HepG2 (cell line): ENCODE data around the gene PCDHB9. TPM values are rescaled to one million over a fixed set of nuclear protein-coding genes. Genes with fewer than 3 reads are reported as not detected.

Experiments
- ATAC-seq: fragments of 200-7000 bp; cut with Tn5 transposase; 3 replicates; pipeline ENCODE4 v1.9.1; 2020; ENCODE audit warnings: mild to moderate bottlenecking, moderate library complexity
- BruUV-seq: library from RNA; stranded (reverse); fragments of 400-500 nt; replicated peaks from 2 replicates; lab custom pipeline; 2021; lab: Mats Ljungman, UMichigan
- CTCF ChIA-PET: fragments of 300-600 bp; formaldehyde crosslinking; extraction: SDS; loops from one replicate; lab custom pipeline; 2021; ENCODE audit warnings: low total read pairs, inconsistent platforms, low intra/inter-chr PET ratio; lab: Yijun Ruan, JAX
- POLR2A ChIA-PET: fragments of 350-600 bp; sonication (Branson Sonifier 250); formaldehyde crosslinking; loops from one replicate; lab custom pipeline; 2020; ENCODE audit warnings: antibody characterized with exemption, inconsistent platforms; lab: Yijun Ruan, JAX
- DNase-seq: peaks from one replicate; pipeline ENCODE4 v3.0.0-alpha.2; 2015; ENCODE audit warnings: low spot score
- FAIRE-seq: peaks from 3 replicates; lab custom pipeline; 2011; peaks lifted over from hg19 to GRCh38; lab: Jason Lieb, UNC
- H2AFZ ChIP-seq: one replicate; pipeline ENCODE4 v1.6.1; 2011; ENCODE audit warnings: low read length, inconsistent platforms
- H3K27ac ChIP-seq: fragments of 300-600 bp; 3 replicates; pipeline ENCODE4 v1.8.0; 2011; ENCODE audit warnings: mixed run types, mild to moderate bottlenecking, mixed read lengths, low read length, inconsistent platforms; ENCODE audit not compliant: insufficient read depth; ENCODE audit errors: extremely low read length
- H3K27me3 ChIP-seq, 2 experiments: fragments of 200-600 bp in 1 of 2; 2 replicates in 1 of 2; 3 replicates in 1 of 2; pipeline versions ENCODE4 v1.6.0 to v1.8.0; 2011; ENCODE audit warnings: low read length in 2 of 2, mild to moderate bottlenecking in 2 of 2, moderate library complexity in 2 of 2, inconsistent platforms in 1 of 2; ENCODE audit not compliant: insufficient read depth in 2 of 2, control insufficient read depth in 1 of 2
- H3K36me3 ChIP-seq, 2 experiments: fragments of 200-600 bp in 1 of 2; replicated peaks in 1 of 2; 2 replicates in 1 of 2; 3 replicates in 1 of 2; pipeline versions ENCODE4 v1.5.1 to v1.8.0; 2011; ENCODE audit warnings: low read length in 2 of 2, inconsistent platforms in 1 of 2; ENCODE audit not compliant: insufficient read depth in 2 of 2, control insufficient read depth in 1 of 2
- H3K4me1 ChIP-seq: 2 replicates; pipeline ENCODE4 v1.5.1; 2012; ENCODE audit warnings: low read length, inconsistent platforms; ENCODE audit not compliant: insufficient read depth
- H3K4me2 ChIP-seq: 2 replicates; pipeline ENCODE4 v1.6.0; 2011; ENCODE audit warnings: low read depth, low read length, inconsistent platforms
- H3K4me3 ChIP-seq, 3 experiments: fragments of 200-600 bp in 1 of 3; sonication (generic), shearing (Covaris generic) in 1 of 3; replicated peaks in 1 of 3; 2 replicates each; pipeline ENCODE4 v1.5.1; 2011 to 2016; ENCODE audit warnings: low read length in 3 of 3, inconsistent platforms in 2 of 3, low read depth in 2 of 3, mild to moderate bottlenecking in 2 of 3, control low read depth in 1 of 3, mixed read lengths in 1 of 3; ENCODE audit not compliant: insufficient read depth in 1 of 3
- H3K79me2 ChIP-seq: one replicate; pipeline ENCODE4 v1.6.1; 2011; ENCODE audit warnings: low read length, inconsistent platforms; ENCODE audit not compliant: insufficient read depth
- H3K9ac ChIP-seq: 2 replicates; pipeline ENCODE4 v1.6.0; 2011; ENCODE audit warnings: mild to moderate bottlenecking, low read depth, low read length, inconsistent platforms; ENCODE audit not compliant: insufficient read depth
- H3K9me3 ChIP-seq: 2 replicates; pipeline ENCODE4 v1.5.1; 2012; ENCODE audit warnings: mild to moderate bottlenecking, low read length
- H4K20me1 ChIP-seq: 2 replicates; pipeline ENCODE4 v1.6.0; 2011; ENCODE audit warnings: inconsistent platforms, mild to moderate bottlenecking, low read length, moderate library complexity; ENCODE audit not compliant: insufficient read depth
- CTCF ChIP-seq: sonication (generic); formaldehyde crosslinking; IDR thresholded peaks from 2 replicates; pipeline ENCODE4 v1.5.0; 2020; ENCODE audit warnings: mild to moderate bottlenecking, missing genetic modification reagents, moderate library complexity
- HMGXB4 ChIP-seq, 2 experiments: sonication (generic) in 1 of 2; formaldehyde crosslinking in 1 of 2; IDR thresholded peaks; 2 replicates each; pipeline versions ENCODE4 v1.4.0 to v1.6.1; 2018 to 2020; ENCODE audit warnings: missing genetic modification reagents in 2 of 2, borderline replicate concordance in 1 of 2, low read depth in 1 of 2, mild to moderate bottlenecking in 1 of 2, missing biosample characterization in 1 of 2
- HOXA5 ChIP-seq: sonication (generic); formaldehyde crosslinking; IDR thresholded peaks from 2 replicates; pipeline ENCODE4 v1.4.0; 2020; ENCODE audit warnings: missing genetic modification reagents
- ISL2 ChIP-seq: sonication (generic); formaldehyde crosslinking; IDR thresholded peaks from 2 replicates; pipeline ENCODE4 v1.5.0; 2020; ENCODE audit warnings: missing genetic modification reagents
- KLF16 ChIP-seq, 2 experiments: sonication (generic) in 1 of 2; formaldehyde crosslinking in 1 of 2; IDR thresholded peaks; 2 replicates each; pipeline versions ENCODE4 v1.6.1 to v1.8.0; 2016 to 2023; ENCODE audit warnings: missing genetic modification reagents in 2 of 2, missing compliant biosample characterization in 1 of 2
- RAD21 ChIP-seq: fragments of 450-650 bp; formaldehyde crosslinking; IDR thresholded peaks from 2 replicates; pipeline ENCODE4 v1.5.0; 2020; ENCODE audit warnings: mild to moderate bottlenecking
- SMARCC2 ChIP-seq: fragments of 450-650 bp; IDR thresholded peaks from 2 replicates; pipeline ENCODE4 v1.6.1; 2017; ENCODE audit warnings: antibody characterized with exemption, mild to moderate bottlenecking
- STAG1 ChIP-seq: sonication (generic); formaldehyde crosslinking; IDR thresholded peaks from 2 replicates; pipeline ENCODE4 v1.4.0; 2020; ENCODE audit warnings: missing genetic modification reagents
- ZBTB14 ChIP-seq: sonication (generic); formaldehyde crosslinking; IDR thresholded peaks from 2 replicates; pipeline ENCODE4 v1.4.0; 2020; ENCODE audit warnings: missing genetic modification reagents
- ZFP37 ChIP-seq: sonication (generic); formaldehyde crosslinking; IDR thresholded peaks from 2 replicates; pipeline ENCODE4 v1.4.0; 2020; ENCODE audit warnings: missing genetic modification reagents, borderline replicate concordance
- ZNF503 ChIP-seq: sonication (generic); formaldehyde crosslinking; IDR thresholded peaks from 2 replicates; pipeline ENCODE4 v1.4.0; 2020; ENCODE audit warnings: missing genetic modification reagents
- ZNF781 ChIP-seq: sonication (generic); formaldehyde crosslinking; IDR thresholded peaks from 2 replicates; pipeline ENCODE4 v1.5.1; 2020; ENCODE audit warnings: borderline replicate concordance, mild to moderate bottlenecking, missing genetic modification reagents; ENCODE audit errors: not compliant biosample characterization
- ZSCAN30 ChIP-seq: sonication (generic); formaldehyde crosslinking; IDR thresholded peaks from 2 replicates; pipeline ENCODE4 v1.5.0; 2020; ENCODE audit warnings: mild to moderate bottlenecking, missing genetic modification reagents
- WGBS: methylation state at CpG from one replicate; pipeline ENCODE4 v1.1.6; 2017; ENCODE audit warnings: low lambda C conversion rate; 5-methylcytosine and 5-hydroxymethylcytosine counted together
- in situ Hi-C: cut with HindIII; loops from 2 replicates; pipeline ENCODE4 v1.10.0; 2017; ENCODE audit warnings: low pct_unique_long_range_greater_than_20kb; ENCODE audit not compliant: extremely low pct_ligation_motif_present
- intact Hi-C: fragments of 100-400 bp; cut with micrococcal nuclease; formaldehyde crosslinking; loops from one replicate; pipeline ENCODE4 v1.10.0; 2022; ENCODE audit not compliant: unreplicated experiment
- polyA plus RNA-seq, 8 experiments: library from polyadenylated mRNA; depleted of rRNA in 3 of 8; stranded (reverse) in 7 of 8; unstranded in 1 of 8; fragments of >200 nt; fragmentation: Illumina TruSeq in 4 of 8; extraction: Trizol in 4 of 8; gene quantifications; 2 replicates each; pipeline versions ENCODE4 v1.2.1 to v1.2.3, GENCODE V29; 2011 to 2016; ENCODE audit warnings: low read depth in 4 of 8, missing spikeins in 1 of 8, mixed read lengths in 1 of 8; ENCODE audit not compliant: insufficient read depth in 1 of 8
- total RNA-seq, 5 experiments: library from RNA; depleted of rRNA; stranded (reverse); fragments of >200 nt; fragmentation: Illumina TruSeq; extraction: Trizol; gene quantifications; 2 replicates each; pipeline ENCODE4 v1.2.3, GENCODE V29; 2016; ENCODE audit warnings: low read depth in 1 of 5

PCDHB9 gene
- total and polyA plus RNA-seq, 2 of the 13 experiments (the other 11 are each of a cell fraction or from before 2014, with no cell fraction given), result 0.17 to 0.18 TPM

- intact Hi-C loops, result loop anchor here (2.0 kb wide), 2 partner anchors 55 to 65 kb away; partner anchors contain the start of gene PCDHB2
- Histone ChIP-seq H2AFZ (peak within 1 kb of the TSS; percentile 64), H3K4me3 (peak within 1 kb of the TSS in 2 of 3 experiments; percentile 18 to 47; a peak in 2 of 6 replicates)
Measured at GRCh38 chr5:141149812-141150211, 37.1 kb upstream of the PCDHB9 start, which contains the start of gene PCDHB6. Gene PCDHB6 (plus strand): TSS chr5:141150057. CDS start chr5:141150258, 201 bp downstream.

More at GRCh38 chr5:141149812-141150211, 37.1 kb upstream of the PCDHB9 start, which contains the start of gene PCDHB6:
- H3K9ac ChIP-seq, result no peak within 1 kb of the TSS
- TF ChIP-seq SMARCC2 (no peak), ZFP37 (CRISPR knock-in tag) (no peak), ZNF781 (CRISPR knock-in tag) (peak; percentile 44), RAD21 (CRISPR knock-in tag) (peak; percentile 42; the same call in 1 of the 2 replicates), ZNF503 (CRISPR knock-in tag) (no peak), ZBTB14 (CRISPR knock-in tag) (no peak), HMGXB4 (CRISPR knock-in tag; IDR thresholded peaks at IDR 0.05; ENCODE audit: borderline replicate concordance in 1 of 2, low read depth in 1 of 2) (peak in 1 of 2 experiments; percentile 73; a peak in 2 of 4 replicates), HOXA5 (CRISPR knock-in tag) (no peak), STAG1 (CRISPR knock-in tag) (peak; percentile 34), CTCF (peak; percentile 72), ZSCAN30 (CRISPR knock-in tag) (no peak), ISL2 (CRISPR knock-in tag) (0 out of 2 replicates have a peak, but pooled peaks have one; percentile 7), KLF16 (CRISPR knock-in tag; IDR thresholded peaks at IDR 0.05) (no peak)
- no TSS peak for BruUV-seq
- ATAC-seq, result peak; percentile 90
- ChIA-PET CTCF (interaction anchor here (0.7 to 1.2 kb wide), 2 partner anchors 29 to 414 kb away, joined by 3 read pairs; no protein-coding TSS in a partner anchor), POLR2A (no interaction called here)
- H3K4me1 ChIP-seq, result peaks cover 7% of the 10 kb centered on the region; the same call in 1 of the 2 replicates
- no peaks in the 10 kb centered on the region for H3K79me2 ChIP-seq
- H4K20me1 ChIP-seq, result no peaks in the 10 kb centered on the region
- H3K27me3 ChIP-seq, result peaks cover 0 to 10% of the 10 kb centered on the region in 2 experiments; a peak in 1 of 5 replicates
- peak within 1 kb of the TSS; percentile 67 for H3K4me2 ChIP-seq
- no peaks in the 10 kb centered on the region for H3K9me3 ChIP-seq
- H3K27ac ChIP-seq, result no peak within 1 kb of the TSS
- FAIRE-seq, result peak; percentile 4
- in situ Hi-C loops, result no loop called here
- no peaks in the 10 kb centered on the region for H3K36me3 ChIP-seq
- peak; percentile 56 for DNase-seq
- 7% methylated on average over 17 of the region's 18 CpGs for WGBS
